Left cardiac atrium (tissue), 4 donors: ENCODE data around the gene ZFR2. TPM values are rescaled to one million over a fixed set of nuclear protein-coding genes. Genes with fewer than 3 reads are reported as not detected.

ENCODE experiments used
- ATAC-seq, 2 donors: fragments of 200-7000 bp; cut with Tn5 transposase; one replicate each; pipeline ENCODE4 v1.9.1; 2020; ENCODE audit warnings: mild to moderate bottlenecking in 2 of 2, moderate library complexity in 2 of 2
- DNase-seq: peaks from one replicate; pipeline ENCODE4 v3.0.0-alpha.2; 2020
- intact Hi-C, 2 donors: fragments of 100-400 bp; cut with DNase I; formaldehyde crosslinking; loops; one replicate each; pipeline versions ENCODE4 v1.14.1 to v1.15.1; 2022 to 2023
- total RNA-seq, 2 donors: library from RNA; stranded (reverse); fragmentation: NEBNext Ultra II Directional; extraction: Animal tissue kit (Norgen Biotek cat#: 25700); gene quantifications; one replicate each; pipeline ENCODE4 v1.2.1, GENCODE V29; 2021
- donor health status: DM: no; HTN: yes; CAD: no.
- donor health status: DM: no; HTN: yes; CAD: no; lungs with severe emphysema.
- donor health status: DM: yes; HTN: yes; CAD: no.
- donor health status: Dilated cardiomyopathy.

Gene ZFR2
- total RNA-seq, 2 donors from 2014 or later: 0.29 to 0.35 TPM

- intact Hi-C loops: no loop called here
- no peak for ATAC-seq
- no peak for DNase-seq
Observed at GRCh38 chr19:3844596-3844995, 24.2 kb downstream of the ZFR2 start.

GRCh38 chr19:3842948-3843347 is 25.9 kb downstream of the ZFR2 start:
- ATAC-seq: no peak
- DNase-seq: no peak
- intact Hi-C loops: no loop called here

DNA sequence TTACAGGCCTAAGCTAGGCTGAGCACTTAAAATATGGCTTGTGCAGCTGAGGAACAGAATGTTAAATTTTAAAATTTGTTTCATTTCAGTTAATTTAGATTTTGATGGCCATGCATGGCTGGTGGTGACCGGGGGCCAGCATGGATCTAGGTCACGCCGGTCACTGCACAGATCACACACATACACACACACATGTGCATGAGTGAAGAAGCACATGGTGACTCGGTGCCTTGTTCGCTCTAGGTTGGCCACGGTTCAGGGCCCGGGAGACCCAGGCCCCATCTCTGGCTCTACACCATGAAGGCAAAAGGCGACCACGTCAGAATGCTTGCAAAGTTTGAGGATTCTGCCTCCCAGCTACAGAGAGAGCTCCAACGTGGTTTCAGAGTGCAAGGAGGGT is 28.0 kb downstream of the ZFR2 start:
- intact Hi-C loops: no loop called here
- no peak for DNase-seq
- no peak for ATAC-seq

DNA sequence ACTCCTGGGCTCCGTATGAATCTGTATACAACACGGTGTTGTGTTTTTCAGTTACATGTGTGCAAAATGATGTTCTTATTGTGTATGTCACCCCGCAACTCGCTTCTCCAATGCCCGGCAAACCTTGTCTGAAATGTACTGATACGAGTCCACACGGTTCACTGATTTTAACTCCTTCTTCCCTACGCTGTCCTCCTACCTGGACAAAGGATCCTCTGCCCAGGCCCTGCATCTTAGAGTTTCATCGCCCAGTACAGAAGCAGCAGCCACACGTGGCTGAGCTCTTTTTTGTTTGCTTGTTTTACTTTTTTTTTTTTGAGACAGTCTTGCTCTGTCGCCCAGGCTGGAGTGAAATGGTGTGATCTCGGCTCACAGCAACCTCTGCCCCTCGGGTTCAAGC is 28.9 kb downstream of the ZFR2 start:
- ATAC-seq (no peak), DNase-seq (no peak)
- intact Hi-C loops: no loop called here

GRCh38 chr19:3838661-3839060 is 30.2 kb downstream of the ZFR2 start:
- ATAC-seq (no peak), DNase-seq (no peak)
- intact Hi-C loops: no loop called here

DNA sequence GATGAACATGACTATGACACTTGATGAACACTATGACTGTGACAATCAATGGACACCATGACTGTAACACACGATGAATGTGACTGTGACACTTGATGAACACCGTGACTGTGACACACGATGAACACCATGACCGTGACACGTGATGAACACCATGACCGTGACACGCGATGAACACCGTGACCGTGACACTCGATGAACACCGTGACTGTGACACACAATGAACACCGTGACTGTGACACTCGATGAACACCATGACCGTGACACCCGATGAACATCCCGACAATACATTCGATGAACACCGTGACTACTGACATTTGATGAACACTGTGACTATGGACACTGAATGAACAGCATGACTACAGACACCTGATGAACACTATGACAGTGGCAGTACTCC is 30.9 kb downstream of the ZFR2 start:
- intact Hi-C loops: no loop called here
- no peak for ATAC-seq
- DNase-seq: no peak

DNA sequence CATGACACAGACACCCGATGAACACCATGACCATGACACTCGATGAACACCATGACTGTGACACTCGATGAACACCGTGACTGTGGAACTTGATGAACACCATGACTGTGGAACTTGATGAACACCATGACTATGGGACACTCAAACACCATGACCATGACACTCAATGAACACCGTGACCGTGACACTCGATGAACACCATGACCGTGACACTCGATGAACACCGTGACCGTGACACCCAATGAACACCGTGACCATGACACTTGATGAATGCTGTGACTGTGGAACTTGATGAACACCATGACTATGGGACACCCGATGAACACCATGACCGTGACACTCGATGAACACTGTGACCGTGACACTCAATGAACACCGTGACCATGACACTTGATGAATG is 31.5 kb downstream of the ZFR2 start:
- ATAC-seq (no peak), DNase-seq (no peak)
- intact Hi-C loops: no loop called here

GRCh38 chr19:3836887-3837286 is 32.0 kb downstream of the ZFR2 start:
- no peak for DNase-seq

GRCh38 chr19:3835055-3835435 is 33.8 kb downstream of the ZFR2 start:
- no peak for ATAC-seq
- intact Hi-C loops: no loop called here

More at GRCh38 chr19:3836887-3837286, 32.0 kb downstream of the ZFR2 start:
- ATAC-seq: no peak
- intact Hi-C loops: no loop called here

GRCh38 chr19:3834349-3835054 is 34.3 kb downstream of the ZFR2 start:
- ATAC-seq: no peak
- DNase-seq: no peak
- intact Hi-C loops: no loop called here

More at GRCh38 chr19:3835055-3835435, 33.8 kb downstream of the ZFR2 start:
- DNase-seq: no peak

DNA sequence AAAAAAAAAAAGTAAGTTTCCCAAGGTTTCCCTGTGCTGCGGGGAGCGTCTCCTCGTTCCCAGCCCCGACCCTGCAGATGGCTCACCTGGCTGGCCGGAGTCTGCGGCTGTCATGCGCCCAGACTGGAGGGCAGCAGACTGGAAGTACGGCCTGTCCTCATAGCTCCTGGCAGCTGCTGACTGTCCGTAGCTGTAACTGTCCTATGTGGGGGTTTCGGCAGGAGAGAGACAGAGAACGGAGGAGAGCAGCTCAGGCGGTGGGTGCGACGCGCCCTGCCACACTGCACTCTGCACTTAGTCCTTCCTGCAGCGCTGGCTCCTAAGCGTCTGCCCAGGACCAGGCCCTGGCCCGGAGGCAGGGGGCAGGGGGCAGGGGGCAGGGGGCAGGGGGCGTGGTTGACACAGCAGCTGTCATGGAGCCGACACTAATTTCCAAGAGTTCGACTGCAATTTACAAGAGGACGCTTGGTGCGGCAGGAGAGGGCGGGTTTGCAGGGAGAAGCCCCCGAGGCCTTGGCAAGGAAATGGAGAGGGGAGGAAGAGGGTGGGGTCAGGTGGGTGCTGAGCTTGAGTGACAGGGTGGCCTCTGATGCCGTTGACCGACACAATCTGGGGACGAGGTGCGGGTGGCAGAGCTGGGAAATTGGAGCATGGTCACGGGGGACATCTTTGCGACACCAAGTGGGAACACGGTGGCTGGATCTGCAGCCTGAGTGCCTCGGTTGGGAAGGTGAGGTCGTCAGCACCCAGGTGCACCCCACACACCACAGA is 35.1 kb downstream of the ZFR2 start:
- intact Hi-C loops: no loop called here
- no peak for ATAC-seq
- DNase-seq: no peak

GRCh38 chr19:3832001-3832400 is 36.8 kb downstream of the ZFR2 start:
- ATAC-seq (no peak), DNase-seq (no peak)
- intact Hi-C loops: no loop called here

GRCh38 chr19:3831601-3832000 is 37.2 kb downstream of the ZFR2 start:
- DNase-seq: no peak
- no peak for ATAC-seq
- intact Hi-C loops: no loop called here

- intact Hi-C loops: no loop called here
- DNase-seq: no peak
- ATAC-seq: no peak
Observed at GRCh38 chr19:3830621-3831589, 37.9 kb downstream of the ZFR2 start.

DNA sequence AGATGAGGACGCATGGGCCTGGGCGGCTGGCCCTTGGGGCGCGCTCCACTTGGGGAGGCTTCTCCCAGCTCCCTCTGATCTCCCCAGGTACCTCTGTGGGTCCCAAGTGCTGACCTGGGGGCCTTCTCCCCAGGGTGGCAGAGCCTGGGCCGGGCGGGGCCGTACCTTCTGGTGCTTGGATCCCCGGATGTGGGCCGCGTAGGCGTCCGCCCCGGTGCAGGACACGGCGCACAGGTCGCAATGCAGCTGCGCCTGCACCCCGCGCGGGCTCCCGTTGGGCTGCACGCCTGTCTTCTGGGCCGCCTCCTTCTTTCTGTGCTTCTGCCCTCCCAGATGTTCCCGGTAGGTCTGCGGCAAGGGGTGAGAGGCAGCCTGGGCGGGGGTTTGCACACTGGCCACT is 41.5 kb downstream of the ZFR2 start:
- DNase-seq: no peak
- ATAC-seq: no peak
- intact Hi-C loops: no loop called here

DNA sequence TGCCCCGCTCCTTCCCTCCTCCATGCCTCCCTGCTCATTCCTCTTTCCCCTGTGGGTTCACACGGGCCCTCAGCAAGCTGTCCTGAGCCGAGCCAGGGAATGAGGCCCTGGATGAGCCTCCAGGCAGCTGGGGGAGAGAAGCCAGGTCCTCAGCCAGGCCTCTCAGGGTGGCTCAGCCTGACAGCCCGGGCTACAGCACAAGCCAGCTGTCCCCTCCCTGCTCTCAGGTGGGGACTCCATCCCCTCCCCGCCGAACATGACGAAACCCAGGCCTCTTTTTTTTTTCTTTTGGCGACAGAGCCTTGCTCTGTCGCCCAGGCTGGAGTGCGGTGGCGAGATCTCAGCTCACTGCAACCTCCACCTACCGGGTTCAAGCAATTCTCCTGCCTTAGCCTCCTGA is 42.7 kb downstream of the ZFR2 start:
- ATAC-seq (no peak), DNase-seq (no peak)
- intact Hi-C loops: no loop called here

- intact Hi-C loops: no loop called here
- ATAC-seq: no peak
- no peak for DNase-seq
Observed at GRCh38 chr19:3825286-3825956, 43.4 kb downstream of the ZFR2 start.

DNA sequence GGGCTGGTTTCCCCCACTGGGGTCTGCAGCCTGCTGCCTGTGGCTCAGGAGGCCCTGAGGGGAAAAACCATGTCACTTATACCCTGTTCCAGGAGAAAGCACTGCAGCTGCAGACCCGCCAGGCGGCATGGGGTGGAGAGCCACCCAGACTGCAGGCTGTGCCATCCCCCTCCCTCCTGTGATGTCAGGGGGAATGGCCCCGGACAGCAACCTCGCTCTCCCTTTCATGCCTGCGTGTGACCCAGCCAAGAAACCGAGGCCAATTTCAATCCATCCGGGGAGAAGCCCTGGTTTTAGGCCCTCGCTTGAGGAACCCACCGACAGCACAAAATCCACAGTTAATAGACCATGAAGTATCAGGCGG is 45.5 kb downstream of the ZFR2 start:
- no peak for ATAC-seq
- no peak for DNase-seq
- intact Hi-C loops: no loop called here

DNA sequence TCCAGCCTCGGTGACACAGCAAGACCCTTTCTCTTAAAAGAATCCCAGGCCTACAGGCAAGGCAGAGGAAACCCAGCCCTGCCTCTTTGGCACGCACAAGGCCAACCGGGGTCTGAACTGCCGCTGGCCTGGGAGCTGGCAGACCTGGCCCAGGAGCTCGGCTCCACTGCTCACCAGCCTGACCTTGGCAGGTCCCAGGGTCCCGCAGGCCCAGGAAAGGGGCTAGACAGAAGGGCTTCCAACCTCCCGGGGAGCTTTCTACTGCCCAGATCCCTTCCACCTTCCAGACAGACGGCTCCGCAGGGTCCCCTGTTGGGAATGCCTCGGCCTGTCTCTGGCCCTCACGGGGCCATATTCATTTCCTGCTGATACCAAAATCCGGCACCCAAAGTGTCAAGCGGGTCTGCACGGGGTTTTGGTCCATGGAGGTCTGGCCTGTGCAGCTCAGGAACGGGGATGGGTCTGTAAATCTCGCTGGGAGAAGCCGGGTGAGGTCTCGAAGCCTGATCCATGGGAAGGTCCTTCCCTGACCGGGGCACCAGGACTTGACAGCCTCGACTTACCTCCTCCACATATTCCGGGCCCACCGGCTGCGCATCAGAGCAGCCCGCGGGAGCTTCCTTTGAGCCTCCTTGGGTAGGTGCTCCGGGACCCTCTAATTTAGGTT is 46.0 kb downstream of the ZFR2 start:
- no peak for ATAC-seq
- DNase-seq: no peak
- intact Hi-C loops: no loop called here
